PFSK-1 (cell line): Measurements from ENCODE around the gene KDM5B.

Experiments
- FOXP2 ChIP-seq: optimal IDR thresholded peaks from 2 replicates; pipeline ENCODE3; 2011; ENCODE audit warnings: borderline replicate concordance, control low read depth, inconsistent platforms; ENCODE audit not compliant: insufficient read depth; ENCODE audit errors: extremely low read length, extremely low read depth
- POLR2AphosphoS5 ChIP-seq: IDR thresholded peaks from 2 replicates; pipeline ENCODE4 v1.6.1; 2012; ENCODE audit warnings: low read depth, mild to moderate bottlenecking, control low read depth, low read length, moderate library complexity
- REST ChIP-seq, 2 experiments: IDR thresholded peaks; 2 replicates each; pipeline versions ENCODE4 v1.6.1 to v1.8.0; 2011 to 2012; ENCODE audit warnings: low read depth in 2 of 2, low read length in 2 of 2, control low read depth in 1 of 2, inconsistent platforms in 1 of 2, mild to moderate bottlenecking in 1 of 2, moderate library complexity in 1 of 2; ENCODE audit not compliant: insufficient read depth in 1 of 2
- SIN3A ChIP-seq: IDR thresholded peaks from 2 replicates; pipeline ENCODE4 v1.6.1; 2012; ENCODE audit warnings: mild to moderate bottlenecking, low read length, moderate library complexity, borderline replicate concordance; ENCODE audit not compliant: insufficient read depth
- TAF1 ChIP-seq: IDR thresholded peaks from 2 replicates; pipeline ENCODE4 v1.6.1; 2012; ENCODE audit warnings: low read length, control low read depth, borderline replicate concordance; ENCODE audit not compliant: insufficient read depth

The KDM5B gene

GRCh38 chr1:202791077-202791747, 17.0 kb downstream of the KDM5B start:
- TF ChIP-seq TAF1 (no peak), POLR2AphosphoS5 (no peak), FOXP2 (no peak), SIN3A (no peak), REST (IDR thresholded peaks at IDR 0.05; ENCODE audit: insufficient read depth in 1 of 2, low read depth in 2 of 2, low read length in 2 of 2) (no peak)

- TF ChIP-seq TAF1, result no peak
- TF ChIP-seq SIN3A, result no peak
- no peak for TF ChIP-seq POLR2AphosphoS5
- no peak for TF ChIP-seq FOXP2
- no peak for TF ChIP-seq REST (IDR thresholded peaks at IDR 0.05; ENCODE audit: insufficient read depth in 1 of 2, low read depth in 2 of 2, low read length in 2 of 2)
These were observed 19.4 kb downstream of the KDM5B start for GRCh38 chr1:202788800-202789199.

GRCh38 chr1:202786804-202787203, 21.4 kb downstream of the KDM5B start:
- no peak for TF ChIP-seq POLR2AphosphoS5
- TF ChIP-seq SIN3A, result no peak
- no peak for TF ChIP-seq TAF1
- no peak for TF ChIP-seq FOXP2
- TF ChIP-seq REST (IDR thresholded peaks at IDR 0.05; ENCODE audit: insufficient read depth in 1 of 2, low read depth in 2 of 2, low read length in 2 of 2), result no peak

DNA sequence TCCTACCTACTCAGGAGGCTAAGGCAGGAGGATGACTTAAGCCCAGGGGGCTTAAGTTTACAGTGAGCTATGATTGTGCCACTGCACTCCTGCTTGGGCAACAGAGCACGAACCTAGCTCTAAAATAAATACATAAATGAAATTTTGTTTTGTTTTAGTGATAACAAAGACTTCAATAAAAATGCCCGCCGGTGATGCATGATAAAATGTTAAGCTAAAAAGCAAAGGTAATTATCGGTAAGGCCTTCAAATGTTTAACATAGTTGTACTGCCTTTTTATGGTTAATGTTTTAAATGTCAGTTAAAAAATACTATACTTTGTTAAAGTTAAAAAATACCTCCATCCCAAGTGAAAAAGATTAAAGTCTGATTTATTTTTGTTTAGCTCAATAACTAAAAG, 27.0 kb downstream of the KDM5B start:
- TF ChIP-seq FOXP2 (no peak), SIN3A (no peak), REST (IDR thresholded peaks at IDR 0.05; ENCODE audit: insufficient read depth in 1 of 2, low read depth in 2 of 2, low read length in 2 of 2) (no peak), TAF1 (no peak), POLR2AphosphoS5 (no peak)

DNA sequence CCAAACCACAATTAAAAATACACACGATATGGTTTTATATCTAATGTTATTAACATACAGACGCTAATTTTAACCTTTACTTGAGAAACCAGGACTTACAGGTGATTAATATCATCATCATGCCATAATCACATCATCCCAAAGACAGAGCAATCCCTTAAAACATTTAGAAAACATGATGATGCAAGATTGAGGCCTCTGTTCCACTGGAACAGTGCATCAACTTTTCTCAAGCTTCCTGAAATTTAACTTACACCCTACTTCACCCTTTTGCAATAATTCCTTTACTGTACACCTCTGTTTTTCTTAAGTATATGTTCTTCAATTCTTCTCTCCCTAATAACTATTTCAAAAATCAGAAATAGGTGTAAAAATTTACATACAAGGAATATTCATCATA, 38.1 kb downstream of the KDM5B start:
- TF ChIP-seq REST (IDR thresholded peaks at IDR 0.05; ENCODE audit: insufficient read depth in 1 of 2, low read depth in 2 of 2, low read length in 2 of 2), result no peak
- no peak for TF ChIP-seq POLR2AphosphoS5
- no peak for TF ChIP-seq TAF1
- TF ChIP-seq SIN3A, result no peak
- TF ChIP-seq FOXP2, result no peak
